ENCODE data around the gene TXNDC17. TPM values are rescaled to one million over a fixed set of nuclear protein-coding genes. Genes with fewer than 3 reads are reported as not detected.

Gene TXNDC17
- total and polyA plus RNA-seq, 4 donors: 33.1 to 255 (median 132) TPM

DNA sequence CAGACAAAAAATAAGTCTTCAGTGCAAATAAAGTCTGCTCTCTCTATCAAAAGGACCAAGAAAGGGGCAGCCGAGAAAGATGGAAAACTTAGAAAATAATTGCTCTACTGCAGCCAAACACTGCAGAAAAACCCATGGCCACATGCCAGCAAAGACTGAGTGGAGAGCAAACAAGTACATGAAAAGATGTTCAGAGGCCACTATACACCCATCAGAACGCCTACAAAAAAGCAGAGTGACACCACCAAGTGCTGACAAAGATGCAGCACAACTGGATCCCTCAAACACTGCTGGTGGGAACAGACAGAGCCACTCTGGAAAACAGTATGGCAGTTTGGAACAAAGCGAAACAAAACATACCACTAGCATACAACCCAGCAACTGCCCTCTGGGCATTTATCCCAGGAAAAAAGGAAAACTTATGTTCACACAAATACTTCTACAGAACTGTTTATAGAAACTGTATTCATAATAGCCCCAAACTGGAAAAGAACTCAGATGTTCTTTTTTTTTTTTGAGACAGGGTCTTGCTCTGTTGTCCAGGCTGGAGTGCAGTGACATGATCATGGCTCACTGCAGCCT lies 37.0 kb upstream of the TXNDC17 start:
- TF ChIP-seq, protein P1, sequence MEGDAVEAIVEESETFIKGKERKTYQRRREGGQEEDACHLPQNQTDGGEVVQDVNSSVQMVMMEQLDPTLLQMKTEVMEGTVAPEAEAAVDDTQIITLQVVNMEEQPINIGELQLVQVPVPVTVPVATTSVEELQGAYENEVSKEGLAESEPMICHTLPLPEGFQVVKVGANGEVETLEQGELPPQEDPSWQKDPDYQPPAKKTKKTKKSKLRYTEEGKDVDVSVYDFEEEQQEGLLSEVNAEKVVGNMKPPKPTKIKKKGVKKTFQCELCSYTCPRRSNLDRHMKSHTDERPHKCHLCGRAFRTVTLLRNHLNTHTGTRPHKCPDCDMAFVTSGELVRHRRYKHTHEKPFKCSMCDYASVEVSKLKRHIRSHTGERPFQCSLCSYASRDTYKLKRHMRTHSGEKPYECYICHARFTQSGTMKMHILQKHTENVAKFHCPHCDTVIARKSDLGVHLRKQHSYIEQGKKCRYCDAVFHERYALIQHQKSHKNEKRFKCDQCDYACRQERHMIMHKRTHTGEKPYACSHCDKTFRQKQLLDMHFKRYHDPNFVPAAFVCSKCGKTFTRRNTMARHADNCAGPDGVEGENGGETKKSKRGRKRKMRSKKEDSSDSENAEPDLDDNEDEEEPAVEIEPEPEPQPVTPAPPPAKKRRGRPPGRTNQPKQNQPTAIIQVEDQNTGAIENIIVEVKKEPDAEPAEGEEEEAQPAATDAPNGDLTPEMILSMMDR (IDR thresholded peaks at IDR 0.05; ENCODE audit: control extremely low read depth, extremely low read depth): no peak
- no peak overlapping the region for H3K4me3 ChIP-seq
- peaks cover 0 to 24% (median 4%) of the 10 kb centered on the region in 5 donors for H3K4me1 ChIP-seq (ENCODE audit: control insufficient read depth in 5 of 5, insufficient read depth in 5 of 5, low read length in 5 of 5)
- H3K27ac ChIP-seq (ENCODE audit: low read depth in 1 of 2, low read length in 1 of 2): no peak overlapping the region
- H3K36me3 ChIP-seq (ENCODE audit: control insufficient read depth in 4 of 4, insufficient read depth in 4 of 4, low read length in 4 of 4): peaks cover 10 to 66% (median 34%) of the 10 kb centered on the region in 4 donors
- 62 to 83% methylated on average over 3 of the region's 3 CpGs for WGBS, 2 donors
- ATAC-seq (ENCODE audit: insufficient read depth, low FRiP score): no peak
- no peak overlapping the region for H3K9ac ChIP-seq (ENCODE audit: insufficient read depth in 1 of 2, low read length in 2 of 2)
- peak; percentile 80 to 94 (median 90) for DNase-seq
- H3K9me3 ChIP-seq (ENCODE audit: control insufficient read depth in 4 of 4, insufficient read depth in 3 of 4, low read length in 3 of 4): no peaks in the 10 kb centered on the region
- H3K27me3 ChIP-seq (ENCODE audit: control insufficient read depth in 3 of 3, insufficient read depth in 3 of 3, low read length in 2 of 3): no peaks in the 10 kb centered on the region

DNA sequence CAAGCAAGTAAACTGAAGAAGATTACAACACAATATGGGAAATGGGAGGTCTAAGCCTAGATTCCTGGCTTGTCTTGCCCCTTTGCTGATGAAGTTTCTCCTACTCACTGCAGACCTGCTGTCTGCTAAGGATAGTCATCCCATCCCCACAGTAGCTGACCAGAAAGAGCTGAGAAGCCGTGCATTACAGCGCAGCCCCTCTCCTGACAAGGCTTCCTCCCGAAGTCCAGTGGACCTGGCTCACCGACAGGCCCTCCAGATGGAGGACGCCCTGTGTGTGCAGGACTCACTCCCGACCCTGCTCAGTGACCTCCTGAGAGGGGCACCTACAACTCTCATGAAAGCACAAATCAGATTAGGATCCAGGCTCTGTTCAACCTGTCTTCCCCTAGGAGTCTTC lies 35.7 kb upstream of the TXNDC17 start:
- Histone ChIP-seq H3K36me3 (ENCODE audit: control insufficient read depth in 4 of 4, insufficient read depth in 4 of 4, low read length in 4 of 4) (peaks cover 15 to 72% (median 41%) of the 10 kb centered on the region in 4 donors), H3K27me3 (ENCODE audit: control insufficient read depth in 3 of 3, insufficient read depth in 3 of 3, low read length in 2 of 3) (no peaks in the 10 kb centered on the region), H3K4me1 (ENCODE audit: control insufficient read depth in 5 of 5, insufficient read depth in 5 of 5, low read length in 5 of 5) (peaks cover 0 to 13% (median 3%) of the 10 kb centered on the region in 5 donors), H3K27ac (ENCODE audit: low read depth in 1 of 2, low read length in 1 of 2) (no peak overlapping the region), H3K9ac (ENCODE audit: insufficient read depth in 1 of 2, low read length in 2 of 2) (no peak overlapping the region), H3K9me3 (ENCODE audit: control insufficient read depth in 4 of 4, insufficient read depth in 3 of 4, low read length in 3 of 4) (no peaks in the 10 kb centered on the region), H3K4me3 (no peak overlapping the region)
- TF ChIP-seq, protein P1 (IDR thresholded peaks at IDR 0.05; ENCODE audit: control extremely low read depth, extremely low read depth): no peak
- WGBS, 2 donors: 91 to 98% methylated on average over 6 of the region's 6 CpGs
- no peak for DNase-seq
- no peak for ATAC-seq (ENCODE audit: insufficient read depth, low FRiP score)

DNA sequence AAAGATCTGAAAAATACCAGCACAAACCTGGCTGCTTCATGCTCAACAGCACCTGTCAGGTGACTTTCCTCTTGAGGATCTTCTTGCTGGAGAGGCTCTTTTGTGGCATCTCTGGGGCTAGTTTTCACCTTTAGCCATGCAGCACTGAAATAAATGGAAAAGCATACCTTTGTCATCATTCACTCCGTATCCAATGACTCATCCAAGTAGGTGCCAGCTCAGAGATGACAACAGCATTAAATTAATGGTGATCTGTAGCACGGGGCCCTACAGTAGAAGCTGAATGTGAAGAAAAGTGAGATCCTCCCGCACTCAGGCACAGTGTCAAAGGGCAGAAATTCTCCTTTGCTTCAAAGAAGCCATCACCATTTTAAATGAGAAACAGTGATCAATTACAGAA lies 32.5 kb upstream of the TXNDC17 start:
- H3K36me3 ChIP-seq (ENCODE audit: control insufficient read depth in 4 of 4, insufficient read depth in 4 of 4, low read length in 4 of 4): peaks cover 15 to 62% (median 41%) of the 10 kb centered on the region in 4 donors
- ATAC-seq (ENCODE audit: insufficient read depth, low FRiP score): no peak

More for the DNA sequence above, 32.5 kb upstream of the TXNDC17 start:
- Histone ChIP-seq H3K4me1 (ENCODE audit: control insufficient read depth in 5 of 5, insufficient read depth in 5 of 5, low read length in 5 of 5) (peaks cover 0 to 6% (median 2%) of the 10 kb centered on the region in 5 donors), H3K9me3 (ENCODE audit: control insufficient read depth in 4 of 4, insufficient read depth in 3 of 4, low read length in 3 of 4) (no peaks in the 10 kb centered on the region), H3K27me3 (ENCODE audit: control insufficient read depth in 3 of 3, insufficient read depth in 3 of 3, low read length in 2 of 3) (no peaks in the 10 kb centered on the region), H3K4me3 (no peak overlapping the region), H3K27ac (ENCODE audit: low read depth in 1 of 2, low read length in 1 of 2) (no peak overlapping the region), H3K9ac (ENCODE audit: insufficient read depth in 1 of 2, low read length in 2 of 2) (no peak overlapping the region)
- no peak for DNase-seq
- WGBS, 2 donors: 92 to 94% methylated on average over 3 of the region's 3 CpGs
- TF ChIP-seq, protein P1 (IDR thresholded peaks at IDR 0.05; ENCODE audit: control extremely low read depth, extremely low read depth): no peak
